Smooth muscle cell (in vitro differentiated cells): ENCODE data around the gene PARN. TPM values are rescaled to one million over a fixed set of nuclear protein-coding genes. Genes with fewer than 3 reads are reported as not detected.
A peak's percentile ranks its signal among the peaks of the same experiment; 100 is the strongest.

Experiments
- DNase-seq: peaks from one replicate; lab custom pipeline; 2025; ENCODE audit not compliant: unreplicated experiment; lab: John Stamatoyannopoulos, UW
- H2AFZ ChIP-seq: fragments of 200-600 bp; sonication (generic); 2 replicates; pipeline ENCODE4 v1.6.0; 2016; ENCODE audit warnings: antibody characterized with exemption, low read depth, mild to moderate bottlenecking
- H3F3A ChIP-seq: fragments of 200-600 bp; sonication (generic); 2 replicates; pipeline ENCODE4 v1.6.0; 2017; ENCODE audit warnings: antibody characterized with exemption, low read depth
- H3K27ac ChIP-seq: fragments of 200-600 bp; sonication (generic); 2 replicates; pipeline ENCODE4 v1.5.1; 2016; ENCODE audit warnings: low read depth, mild to moderate bottlenecking
- H3K27me3 ChIP-seq: fragments of 200-600 bp; sonication (generic); 2 replicates; pipeline ENCODE4 v1.6.1; 2016; ENCODE audit warnings: low read depth, mild to moderate bottlenecking
- H3K36me3 ChIP-seq: fragments of 200-600 bp; sonication (generic); 2 replicates; pipeline ENCODE4 v1.5.1; 2016; ENCODE audit warnings: low read depth
- H3K4me1 ChIP-seq: fragments of 200-600 bp; sonication (generic); 2 replicates; pipeline ENCODE4 v1.5.1; 2016; ENCODE audit warnings: low read depth
- H3K4me2 ChIP-seq: fragments of 200-600 bp; sonication (generic); 2 replicates; pipeline ENCODE4 v1.6.0; 2016; ENCODE audit warnings: mild to moderate bottlenecking
- H3K4me3 ChIP-seq: fragments of 200-600 bp; sonication (generic); 2 replicates; pipeline ENCODE4 v1.5.1; 2016; ENCODE audit warnings: mild to moderate bottlenecking
- H3K79me2 ChIP-seq: fragments of 200-600 bp; sonication (generic); 2 replicates; pipeline ENCODE4 v1.6.0; 2016; ENCODE audit warnings: low read depth, mild to moderate bottlenecking
- H3K9ac ChIP-seq: fragments of 200-600 bp; sonication (generic); 2 replicates; pipeline ENCODE4 v1.6.0; 2016; ENCODE audit warnings: low read depth
- H3K9me3 ChIP-seq: fragments of 200-600 bp; sonication (generic); replicated peaks from 2 replicates; pipeline ENCODE4 v1.5.1; 2016; ENCODE audit warnings: low read depth
- H4K20me1 ChIP-seq: fragments of 200-600 bp; sonication (generic); 2 replicates; pipeline ENCODE4 v1.6.0; 2016; ENCODE audit warnings: low read depth
- CTCF ChIP-seq: fragments of 200-600 bp; sonication (generic); IDR thresholded peaks from 2 replicates; pipeline ENCODE4 v1.5.1; 2017; ENCODE audit warnings: borderline replicate concordance, mild to moderate bottlenecking, antibody characterized with exemption; ENCODE audit not compliant: insufficient read depth, poor library complexity, severe bottlenecking
- WGBS: methylation state at CpG from one replicate; pipeline ENCODE4 v1.1.7; 2016; ENCODE audit warnings: low lambda C conversion rate; 5-methylcytosine and 5-hydroxymethylcytosine counted together
- polyA plus RNA-seq: library from polyadenylated mRNA; unstranded; fragments of >200 nt; fragmentation: Nextera tagmentation; extraction: Ambion mirVana; gene quantifications from 2 replicates; pipeline ENCODE4 v1.2.1, GENCODE V29; 2016
- total RNA-seq: library from RNA; depleted of rRNA; stranded (reverse); fragments of >200 nt; gene quantifications from 2 replicates; pipeline ENCODE4 v1.2.3, GENCODE V29; 2014

PARN gene
- total and polyA plus RNA-seq, 2 experiments from 2014 or later = 22.2 to 24.6 TPM

GRCh38 chr16:14513389-14514107 lies 116.5 kb downstream of the PARN start:
- Histone ChIP-seq H4K20me1 (no peaks in the 10 kb centered on the region), H3K4me3 (no peak overlapping the region), H3K4me1 (peaks cover 23% of the 10 kb centered on the region), H3K36me3 (no peaks in the 10 kb centered on the region), H2AFZ (no peak overlapping the region), H3K79me2 (peaks cover 10% of the 10 kb centered on the region), H3K4me2 (no peak overlapping the region), H3K27me3 (no peaks in the 10 kb centered on the region), H3F3A (peaks cover 21% of the 10 kb centered on the region), H3K9me3 (no peaks in the 10 kb centered on the region), H3K9ac (no peak overlapping the region), H3K27ac (no peak overlapping the region)
- DNase-seq = no peak
- 96% methylated on average over 10 of the region's 10 CpGs for WGBS
- no peak for TF ChIP-seq CTCF

GRCh38 chr16:14511800-14512135 lies 118.3 kb downstream of the PARN start:
- Histone ChIP-seq H3K4me3 (no peak overlapping the region), H2AFZ (no peak overlapping the region), H3K27me3 (no peaks in the 10 kb centered on the region), H3K9ac (peak overlapping the region; percentile 58), H4K20me1 (no peaks in the 10 kb centered on the region), H3K9me3 (no peaks in the 10 kb centered on the region), H3K36me3 (no peaks in the 10 kb centered on the region), H3K27ac (peak overlapping the region; percentile 97), H3K4me2 (peak overlapping the region; percentile 60), H3K4me1 (peaks cover 23% of the 10 kb centered on the region), H3K79me2 (peaks cover 5% of the 10 kb centered on the region), H3F3A (peaks cover 21% of the 10 kb centered on the region)
- no peak for DNase-seq
- 33% methylated on average over 1 of the region's 1 CpG for WGBS
- no peak for TF ChIP-seq CTCF

GRCh38 chr16:14510939-14511799 lies 118.9 kb downstream of the PARN start:
- Histone ChIP-seq H2AFZ (no peak overlapping the region), H3K9ac (peak overlapping the region; percentile 82), H3K4me1 (peaks cover 23% of the 10 kb centered on the region), H3K27me3 (no peaks in the 10 kb centered on the region), H3K4me2 (peak overlapping the region; percentile 60), H3K4me3 (no peak overlapping the region), H4K20me1 (no peaks in the 10 kb centered on the region), H3K79me2 (peaks cover 2% of the 10 kb centered on the region), H3K9me3 (no peaks in the 10 kb centered on the region), H3F3A (peaks cover 21% of the 10 kb centered on the region), H3K36me3 (no peaks in the 10 kb centered on the region), H3K27ac (peak overlapping the region; percentile 97)
- WGBS = 45% methylated on average over 6 of the region's 6 CpGs
- no peak for DNase-seq
- no peak for TF ChIP-seq CTCF
